ENCODE measurements around the gene RIMS1.

The RIMS1 gene

GRCh38 chr6:72031471-72031870 lies 145.1 kb downstream of the RIMS1 start:
- H3K4me1 Mint-ChIP-seq (ENCODE audit: low read depth) = no peaks in the 10 kb centered on the region
- no peaks in the 10 kb centered on the region for H3K27me3 Mint-ChIP-seq (ENCODE audit: low read depth)
- H3K27ac Mint-ChIP-seq = no peak overlapping the region
- no peaks in the 10 kb centered on the region for H3K36me3 Mint-ChIP-seq (ENCODE audit: low read depth)
- H3K4me3 Mint-ChIP-seq = no peak overlapping the region
- no peaks in the 10 kb centered on the region for H3K9me3 Mint-ChIP-seq

- H3K4me3 Mint-ChIP-seq = no peak overlapping the region
- no peak overlapping the region for H3K27ac Mint-ChIP-seq
- H3K4me1 Mint-ChIP-seq (ENCODE audit: low read depth) = no peaks in the 10 kb centered on the region
- H3K36me3 Mint-ChIP-seq (ENCODE audit: low read depth) = no peaks in the 10 kb centered on the region
- H3K27me3 Mint-ChIP-seq (ENCODE audit: low read depth) = no peaks in the 10 kb centered on the region
- no peaks in the 10 kb centered on the region for H3K9me3 Mint-ChIP-seq
Observed at GRCh38 chr6:72032086-72032485, 145.7 kb downstream of the RIMS1 start.

- Mint-ChIP-seq H3K36me3 (ENCODE audit: low read depth) (no peaks in the 10 kb centered on the region), H3K4me1 (ENCODE audit: low read depth) (no peaks in the 10 kb centered on the region), H3K27ac (no peak overlapping the region), H3K4me3 (no peak overlapping the region), H3K27me3 (ENCODE audit: low read depth) (no peaks in the 10 kb centered on the region), H3K9me3 (no peaks in the 10 kb centered on the region)
Observed at GRCh38 chr6:72035486-72035885, 149.1 kb downstream of the RIMS1 start.

- no peaks in the 10 kb centered on the region for H3K4me1 Mint-ChIP-seq (ENCODE audit: low read depth)
- H3K4me3 Mint-ChIP-seq = no peak overlapping the region
- H3K9me3 Mint-ChIP-seq = no peaks in the 10 kb centered on the region
- no peak overlapping the region for H3K27ac Mint-ChIP-seq
- no peaks in the 10 kb centered on the region for H3K27me3 Mint-ChIP-seq (ENCODE audit: low read depth)
- no peaks in the 10 kb centered on the region for H3K36me3 Mint-ChIP-seq (ENCODE audit: low read depth)
Observed at GRCh38 chr6:72035966-72036365, 149.6 kb downstream of the RIMS1 start.

GRCh38 chr6:72037006-72037405 lies 150.7 kb downstream of the RIMS1 start:
- Mint-ChIP-seq H3K4me1 (ENCODE audit: low read depth) (no peaks in the 10 kb centered on the region), H3K4me3 (no peak overlapping the region), H3K27me3 (ENCODE audit: low read depth) (no peaks in the 10 kb centered on the region), H3K9me3 (no peaks in the 10 kb centered on the region), H3K36me3 (ENCODE audit: low read depth) (no peaks in the 10 kb centered on the region), H3K27ac (no peak overlapping the region)

- no peaks in the 10 kb centered on the region for H3K27me3 Mint-ChIP-seq (ENCODE audit: low read depth)
- H3K36me3 Mint-ChIP-seq (ENCODE audit: low read depth) = no peaks in the 10 kb centered on the region
- H3K9me3 Mint-ChIP-seq = no peaks in the 10 kb centered on the region
- no peaks in the 10 kb centered on the region for H3K4me1 Mint-ChIP-seq (ENCODE audit: low read depth)
- H3K27ac Mint-ChIP-seq = no peak overlapping the region
- no peak overlapping the region for H3K4me3 Mint-ChIP-seq
Observed at GRCh38 chr6:72040111-72040510, 153.8 kb downstream of the RIMS1 start.

- Mint-ChIP-seq H3K4me3 (no peak overlapping the region), H3K27me3 (ENCODE audit: low read depth) (no peaks in the 10 kb centered on the region), H3K27ac (no peak overlapping the region), H3K9me3 (no peaks in the 10 kb centered on the region), H3K4me1 (ENCODE audit: low read depth) (no peaks in the 10 kb centered on the region), H3K36me3 (ENCODE audit: low read depth) (no peaks in the 10 kb centered on the region)
Observed at GRCh38 chr6:72042088-72042487, 155.7 kb downstream of the RIMS1 start.

- Mint-ChIP-seq H3K9me3 (peaks cover 2% of the 10 kb centered on the region), H3K4me1 (ENCODE audit: low read depth) (no peaks in the 10 kb centered on the region), H3K27me3 (ENCODE audit: low read depth) (no peaks in the 10 kb centered on the region), H3K36me3 (ENCODE audit: low read depth) (no peaks in the 10 kb centered on the region), H3K27ac (no peak overlapping the region), H3K4me3 (no peak overlapping the region)
Observed at GRCh38 chr6:72048080-72048479, 161.7 kb downstream of the RIMS1 start.

GRCh38 chr6:72049376-72049775 lies 163.0 kb downstream of the RIMS1 start:
- no peaks in the 10 kb centered on the region for H3K36me3 Mint-ChIP-seq (ENCODE audit: low read depth)
- no peaks in the 10 kb centered on the region for H3K4me1 Mint-ChIP-seq (ENCODE audit: low read depth)
- H3K4me3 Mint-ChIP-seq = no peak overlapping the region
- peaks cover 6% of the 10 kb centered on the region for H3K9me3 Mint-ChIP-seq
- H3K27me3 Mint-ChIP-seq (ENCODE audit: low read depth) = no peaks in the 10 kb centered on the region
- no peak overlapping the region for H3K27ac Mint-ChIP-seq

GRCh38 chr6:72061286-72061685 lies 174.9 kb downstream of the RIMS1 start:
- H3K27me3 Mint-ChIP-seq (ENCODE audit: low read depth) = no peaks in the 10 kb centered on the region
- H3K4me3 Mint-ChIP-seq = no peak overlapping the region
- H3K9me3 Mint-ChIP-seq = no peaks in the 10 kb centered on the region
- H3K27ac Mint-ChIP-seq = no peak overlapping the region
- H3K36me3 Mint-ChIP-seq (ENCODE audit: low read depth) = no peaks in the 10 kb centered on the region
- H3K4me1 Mint-ChIP-seq (ENCODE audit: low read depth) = no peaks in the 10 kb centered on the region

- H3K4me1 Mint-ChIP-seq (ENCODE audit: low read depth) = no peaks in the 10 kb centered on the region
- no peaks in the 10 kb centered on the region for H3K36me3 Mint-ChIP-seq (ENCODE audit: low read depth)
- no peak overlapping the region for H3K4me3 Mint-ChIP-seq
- H3K9me3 Mint-ChIP-seq = no peaks in the 10 kb centered on the region
- no peak overlapping the region for H3K27ac Mint-ChIP-seq
- no peaks in the 10 kb centered on the region for H3K27me3 Mint-ChIP-seq (ENCODE audit: low read depth)
Observed at GRCh38 chr6:72064399-72064975, 178.1 kb downstream of the RIMS1 start.

- Mint-ChIP-seq H3K36me3 (ENCODE audit: low read depth) (no peaks in the 10 kb centered on the region), H3K9me3 (no peaks in the 10 kb centered on the region), H3K4me3 (no peak overlapping the region)
Observed at GRCh38 chr6:72078096-72078495, 191.7 kb downstream of the RIMS1 start.

GRCh38 chr6:72080260-72080941 lies 194.1 kb downstream of the RIMS1 start:
- Mint-ChIP-seq H3K4me1 (ENCODE audit: low read depth) (no peaks in the 10 kb centered on the region), H3K36me3 (ENCODE audit: low read depth) (no peaks in the 10 kb centered on the region), H3K27ac (no peak overlapping the region), H3K4me3 (no peak overlapping the region), H3K27me3 (ENCODE audit: low read depth) (peaks cover 3% of the 10 kb centered on the region), H3K9me3 (no peaks in the 10 kb centered on the region)

More at GRCh38 chr6:72078096-72078495, 191.7 kb downstream of the RIMS1 start:
- no peak overlapping the region for H3K27ac Mint-ChIP-seq
- H3K27me3 Mint-ChIP-seq (ENCODE audit: low read depth) = peaks cover 3% of the 10 kb centered on the region
- H3K4me1 Mint-ChIP-seq (ENCODE audit: low read depth) = no peaks in the 10 kb centered on the region

GRCh38 chr6:72081871-72082270 lies 195.5 kb downstream of the RIMS1 start:
- Mint-ChIP-seq H3K4me3 (no peak overlapping the region), H3K27ac (no peak overlapping the region), H3K36me3 (ENCODE audit: low read depth) (no peaks in the 10 kb centered on the region), H3K9me3 (no peaks in the 10 kb centered on the region), H3K4me1 (ENCODE audit: low read depth) (no peaks in the 10 kb centered on the region), H3K27me3 (ENCODE audit: low read depth) (peaks cover 3% of the 10 kb centered on the region)

GRCh38 chr6:72083976-72084375 lies 197.6 kb downstream of the RIMS1 start:
- no peaks in the 10 kb centered on the region for H3K36me3 Mint-ChIP-seq (ENCODE audit: low read depth)
- no peaks in the 10 kb centered on the region for H3K4me1 Mint-ChIP-seq (ENCODE audit: low read depth)
- no peak overlapping the region for H3K27ac Mint-ChIP-seq
- no peaks in the 10 kb centered on the region for H3K9me3 Mint-ChIP-seq
- no peaks in the 10 kb centered on the region for H3K27me3 Mint-ChIP-seq (ENCODE audit: low read depth)
- H3K4me3 Mint-ChIP-seq = no peak overlapping the region
